Measurements from ENCODE around the gene PXDN.

- TF ChIP-seq CTCF (IDR thresholded peaks at IDR 0.05; ENCODE audit: borderline replicate concordance, extremely low read depth, low read length, poor library complexity, severe bottlenecking), result no peak
- no peak for TF ChIP-seq EZH2 (IDR thresholded peaks at IDR 0.05; ENCODE audit: borderline replicate concordance, low read depth, low read length, severe bottlenecking)
Observed at GRCh38 chr2:1739961-1740715, 4.2 kb downstream of the PXDN start.
